IMR-90 (cell line): ENCODE measurements around the gene BATF. TPM values are rescaled to one million over a fixed set of nuclear protein-coding genes. Genes with fewer than 3 reads are reported as not detected.

Experiments
- ATAC-seq: fragments of 200-7000 bp; cut with Tn5 transposase; 2 replicates; pipeline ENCODE4 v1.9.1; 2020; ENCODE audit warnings: low read depth, mild to moderate bottlenecking, moderate library complexity
- BruUV-seq: library from RNA; stranded (reverse); fragments of 400-500 nt; replicated peaks from 2 replicates; lab custom pipeline; 2021; lab: Mats Ljungman, UMichigan
- CTCF ChIA-PET: fragments of 300-600 bp; formaldehyde crosslinking; extraction: SDS; loops from one replicate; lab custom pipeline; 2021; ENCODE audit warnings: antibody characterized with exemption; lab: Yijun Ruan, JAX
- POLR2A ChIA-PET: fragments of 300-600 bp; sonication (Branson Sonifier 250); formaldehyde crosslinking; loops from one replicate; lab custom pipeline; 2022; ENCODE audit warnings: antibody characterized with exemption; ENCODE audit not compliant: unreplicated experiment; lab: Charles Lee
- DNase-seq: peaks from one replicate; pipeline ENCODE4 v3.0.0; 2013
- H2AFZ ChIP-seq: replicated peaks from 2 replicates; pipeline ENCODE3; 2013; ENCODE audit warnings: low read length, mild to moderate bottlenecking; ENCODE audit not compliant: poor library complexity
- H2AK5ac ChIP-seq: 2 replicates; pipeline ENCODE4 v1.6.1; 2013; ENCODE audit warnings: low read depth, low read length, inconsistent platforms
- H2AK9ac ChIP-seq: replicated peaks from 2 replicates; pipeline ENCODE3; 2013; ENCODE audit warnings: mild to moderate bottlenecking, low read depth, low read length, moderate library complexity; ENCODE audit not compliant: poor library complexity
- H2BK120ac ChIP-seq: 2 replicates; pipeline ENCODE4 v1.6.1; 2013; ENCODE audit warnings: low read depth, low read length, inconsistent platforms
- H2BK15ac ChIP-seq: 3 replicates; pipeline ENCODE4 v1.6.1; 2013; ENCODE audit warnings: low read depth, low read length, inconsistent platforms
- H2BK20ac ChIP-seq: 2 replicates; pipeline ENCODE4 v1.6.1; 2013; ENCODE audit warnings: low read depth, mild to moderate bottlenecking, inconsistent platforms, low read length, moderate library complexity
- H2BK5ac ChIP-seq: 2 replicates; pipeline ENCODE4 v1.6.1; 2013; ENCODE audit warnings: mild to moderate bottlenecking, low read depth, low read length, inconsistent platforms; ENCODE audit not compliant: poor library complexity, severe bottlenecking
- H3K14ac ChIP-seq: replicated peaks from 2 replicates; pipeline ENCODE4 v1.6.1; 2013; ENCODE audit warnings: low read depth, low read length, inconsistent platforms
- H3K18ac ChIP-seq: 2 replicates; pipeline ENCODE4 v1.6.1; 2013; ENCODE audit warnings: low read depth, low read length, control low read depth
- H3K23ac ChIP-seq: 2 replicates; pipeline ENCODE4 v1.6.1; 2013; ENCODE audit warnings: low read depth, low read length, inconsistent platforms
- H3K27ac ChIP-seq: 2 replicates; pipeline ENCODE4 v1.5.1; 2013; ENCODE audit warnings: mild to moderate bottlenecking, control low read depth, low read length; ENCODE audit not compliant: insufficient read depth
- H3K27me3 ChIP-seq: 2 replicates; pipeline ENCODE4 v1.6.1; 2013; ENCODE audit warnings: low read length; ENCODE audit not compliant: control insufficient read depth, insufficient read depth
- H3K36me3 ChIP-seq: 2 replicates; pipeline ENCODE4 v1.6.1; 2013; ENCODE audit warnings: low read length, mixed read lengths; ENCODE audit not compliant: control insufficient read depth, insufficient read depth
- H3K4ac ChIP-seq: 2 replicates; pipeline ENCODE4 v1.6.1; 2013; ENCODE audit warnings: low read depth, low read length, inconsistent platforms
- H3K4me1 ChIP-seq: 2 replicates; pipeline ENCODE4 v1.6.1; 2013; ENCODE audit warnings: low read length, mixed read lengths; ENCODE audit not compliant: control insufficient read depth, insufficient read depth
- H3K4me2 ChIP-seq: 2 replicates; pipeline ENCODE4 v1.6.1; 2013; ENCODE audit warnings: low read depth, mild to moderate bottlenecking, control low read depth, low read length, moderate library complexity
- H3K4me3 ChIP-seq: 2 replicates; pipeline ENCODE4 v1.5.1; 2013; ENCODE audit warnings: low read depth, mild to moderate bottlenecking, control low read depth, low read length, moderate library complexity; ENCODE audit not compliant: insufficient read depth
- H3K56ac ChIP-seq: 2 replicates; pipeline ENCODE4 v1.6.1; 2013; ENCODE audit warnings: low read length, inconsistent platforms; ENCODE audit not compliant: insufficient read depth; ENCODE audit errors: extremely low read depth
- H3K79me1 ChIP-seq, 2 experiments: 2 replicates each; pipeline ENCODE4 v1.6.1; 2013; ENCODE audit warnings: low read length in 2 of 2, inconsistent platforms in 1 of 2, low read depth in 1 of 2
- H3K9ac ChIP-seq: 2 replicates; pipeline ENCODE4 v1.6.1; 2013; ENCODE audit warnings: low read depth, low read length, control low read depth
- H3K9me1 ChIP-seq: 2 replicates; pipeline ENCODE4 v1.6.1; 2013; ENCODE audit warnings: low read length, inconsistent platforms; ENCODE audit not compliant: insufficient read depth
- H3K9me3 ChIP-seq: 2 replicates; pipeline ENCODE4 v1.6.1; 2013; ENCODE audit warnings: low read length; ENCODE audit not compliant: control insufficient read depth, insufficient read depth
- H4K20me1 ChIP-seq: 2 replicates; pipeline ENCODE4 v1.6.1; 2013; ENCODE audit warnings: low read length, inconsistent platforms; ENCODE audit not compliant: insufficient read depth
- H4K5ac ChIP-seq: 2 replicates; pipeline ENCODE4 v1.6.1; 2013; ENCODE audit warnings: mild to moderate bottlenecking, low read depth, low read length, control low read depth
- H4K8ac ChIP-seq, 2 experiments: 2 replicates each; pipeline ENCODE4 v1.6.1; 2013; ENCODE audit warnings: low read depth in 2 of 2, low read length in 2 of 2, control low read depth in 1 of 2, inconsistent platforms in 1 of 2
- H4K91ac ChIP-seq: 2 replicates; pipeline ENCODE4 v1.6.1; 2013; ENCODE audit warnings: low read depth, low read length, inconsistent platforms; ENCODE audit not compliant: insufficient read depth
- BHLHE40 ChIP-seq: fragments of 150-350 bp; IDR thresholded peaks from 2 replicates; pipeline ENCODE4 v1.6.1; 2016; ENCODE audit warnings: mild to moderate bottlenecking, low read depth, low read length
- CEBPB ChIP-seq: IDR thresholded peaks from 2 replicates; pipeline ENCODE4 v1.6.1; 2012; ENCODE audit warnings: low read depth, low read length, improper control_type of control experiment
- CHD1 ChIP-seq: IDR thresholded peaks from 2 replicates; pipeline ENCODE4 v1.6.1; 2012; ENCODE audit warnings: low read depth, low read length, improper control_type of control experiment
- FOS ChIP-seq: fragments of 150-350 bp; IDR thresholded peaks from 2 replicates; pipeline ENCODE4 v1.6.1; 2016; ENCODE audit warnings: low read depth, low read length
- MAFK ChIP-seq: IDR thresholded peaks from 2 replicates; pipeline ENCODE4 v1.6.1; 2012; ENCODE audit warnings: low read depth, low read length, improper control_type of control experiment
- MAZ ChIP-seq: IDR thresholded peaks from 2 replicates; pipeline ENCODE4 v1.6.1; 2012; ENCODE audit warnings: low read depth, mild to moderate bottlenecking, low read length, improper control_type of control experiment, moderate library complexity, borderline replicate concordance
- MXI1 ChIP-seq: IDR thresholded peaks from 2 replicates; pipeline ENCODE4 v1.6.1; 2012; ENCODE audit warnings: low read depth, mild to moderate bottlenecking, low read length, moderate library complexity, borderline replicate concordance
- NFE2L2 ChIP-seq: fragments of 150-350 bp; IDR thresholded peaks from 2 replicates; pipeline ENCODE4 v1.6.1; 2016; ENCODE audit warnings: low read depth, mild to moderate bottlenecking, low read length
- POLR2A ChIP-seq: IDR thresholded peaks from 2 replicates; pipeline ENCODE4 v1.6.1; 2012; ENCODE audit warnings: mild to moderate bottlenecking, low read depth, low read length
- RAD21 ChIP-seq: IDR thresholded peaks from 2 replicates; pipeline ENCODE4 v1.6.1; 2012; ENCODE audit warnings: low read length, improper control_type of control experiment
- RCOR1 ChIP-seq: IDR thresholded peaks from 2 replicates; pipeline ENCODE4 v1.6.1; 2012; ENCODE audit warnings: mild to moderate bottlenecking, low read length, improper control_type of control experiment; ENCODE audit not compliant: insufficient replicate concordance
- RFX5 ChIP-seq: IDR thresholded peaks from 2 replicates; pipeline ENCODE4 v1.8.0; 2012; ENCODE audit warnings: low read depth, mild to moderate bottlenecking, low read length, moderate library complexity
- SMC3 ChIP-seq: fragments of 150-350 bp; IDR thresholded peaks from 2 replicates; pipeline ENCODE4 v1.6.1; 2016; ENCODE audit warnings: low read depth, mild to moderate bottlenecking, antibody characterized with exemption, low read length, moderate library complexity
- WGBS, 2 experiments: methylation state at CpG; one replicate each; pipeline versions ENCODE4 v1.1.5 to v1.1.7; 2013; ENCODE audit warnings: missing lambda C conversion rate in 2 of 2; ENCODE audit not compliant: insufficient read length in 1 of 2; ENCODE audit errors: extremely low coverage in 2 of 2; 5-methylcytosine and 5-hydroxymethylcytosine counted together
- dilution Hi-C: fragments of 300-500 bp; cut with HindIII; formaldehyde crosslinking; loops from one replicate; pipeline ENCODE4 v1.14.3; 2018; ENCODE audit warnings: low sequenced_read_pairs; ENCODE audit not compliant: unreplicated experiment
- in situ Hi-C: fragments of 300-500 bp; cut with MboI; formaldehyde crosslinking; loops from 3 replicates; pipeline ENCODE4 v1.14.3; 2019; ENCODE audit warnings: low sequenced_read_pairs, inconsistent platforms, mixed read lengths
- intact Hi-C: fragments of 100-400 bp; cut with micrococcal nuclease; formaldehyde crosslinking; loops from 2 replicates; pipeline ENCODE4 v1.10.0; 2022
- polyA plus RNA-seq, 3 experiments: library from polyadenylated mRNA; depleted of rRNA; stranded (reverse); fragments of >200 nt; gene quantifications; 2 replicates each; pipeline ENCODE4 v1.2.3, GENCODE V29; 2012; ENCODE audit warnings: low replicate concordance in 1 of 3
- total RNA-seq: library from RNA; depleted of rRNA; stranded (reverse); fragments of >200 nt; gene quantifications from 2 replicates; pipeline ENCODE4 v1.2.3, GENCODE V29; 2012
- TF ChIP-seq, protein P1 (sequence below): conservative IDR thresholded peaks from 2 replicates; pipeline ENCODE4 v1.5.1; 2012; ENCODE audit warnings: mild to moderate bottlenecking, low read depth, low read length, improper control_type of control experiment
- TF ChIP-seq, protein P2 (sequence below): fragments of 150-350 bp; IDR thresholded peaks from 2 replicates; pipeline ENCODE4 v1.6.1; 2017; ENCODE audit warnings: mild to moderate bottlenecking, antibody characterized with exemption, low read length, low read depth
- TF ChIP-seq, protein P3 (sequence below): fragments of 150-350 bp; IDR thresholded peaks from 2 replicates; pipeline ENCODE4 v1.6.1; 2016; ENCODE audit warnings: low read depth, mild to moderate bottlenecking, low read length, moderate library complexity, borderline replicate concordance

BATF gene
- total and polyA plus RNA-seq, 2 of the 4 experiments (the other 2 are of a cell fraction) = not detected

DNA sequence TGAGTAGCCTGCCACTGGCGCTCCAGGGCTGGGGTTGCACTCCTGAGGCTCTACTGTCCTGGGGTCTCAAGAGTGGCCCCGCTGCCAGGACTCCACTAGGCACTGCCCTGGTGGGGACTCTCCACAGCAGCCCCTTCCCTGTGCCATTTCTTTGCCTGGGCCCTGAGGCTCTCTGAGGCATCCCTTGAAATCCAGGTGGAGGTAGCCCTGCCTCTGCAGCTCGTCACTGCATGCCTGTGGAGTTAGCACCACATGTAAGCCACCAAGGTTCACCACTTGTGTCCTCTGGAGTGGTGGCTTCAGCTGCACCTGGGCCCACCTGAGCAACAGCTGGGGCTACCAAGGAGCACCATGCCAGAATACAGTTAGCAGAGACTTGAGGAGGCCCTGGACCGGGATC, 39.9 kb upstream of the BATF start:
- CTCF ChIA-PET = no interaction called here

More for the DNA sequence above, 39.9 kb upstream of the BATF start:
- no peak for ATAC-seq
- POLR2A ChIA-PET = no interaction called here
- TF ChIP-seq CEBPB (no peak), MAFK (no peak), RFX5 (no peak), FOS (no peak), CHD1 (no peak), POLR2A (no peak), NFE2L2 (no peak), RAD21 (no peak), SMC3 (no peak), MAZ (no peak), RCOR1 (no peak), BHLHE40 (no peak), MXI1 (no peak)
- TF ChIP-seq, protein P1, sequence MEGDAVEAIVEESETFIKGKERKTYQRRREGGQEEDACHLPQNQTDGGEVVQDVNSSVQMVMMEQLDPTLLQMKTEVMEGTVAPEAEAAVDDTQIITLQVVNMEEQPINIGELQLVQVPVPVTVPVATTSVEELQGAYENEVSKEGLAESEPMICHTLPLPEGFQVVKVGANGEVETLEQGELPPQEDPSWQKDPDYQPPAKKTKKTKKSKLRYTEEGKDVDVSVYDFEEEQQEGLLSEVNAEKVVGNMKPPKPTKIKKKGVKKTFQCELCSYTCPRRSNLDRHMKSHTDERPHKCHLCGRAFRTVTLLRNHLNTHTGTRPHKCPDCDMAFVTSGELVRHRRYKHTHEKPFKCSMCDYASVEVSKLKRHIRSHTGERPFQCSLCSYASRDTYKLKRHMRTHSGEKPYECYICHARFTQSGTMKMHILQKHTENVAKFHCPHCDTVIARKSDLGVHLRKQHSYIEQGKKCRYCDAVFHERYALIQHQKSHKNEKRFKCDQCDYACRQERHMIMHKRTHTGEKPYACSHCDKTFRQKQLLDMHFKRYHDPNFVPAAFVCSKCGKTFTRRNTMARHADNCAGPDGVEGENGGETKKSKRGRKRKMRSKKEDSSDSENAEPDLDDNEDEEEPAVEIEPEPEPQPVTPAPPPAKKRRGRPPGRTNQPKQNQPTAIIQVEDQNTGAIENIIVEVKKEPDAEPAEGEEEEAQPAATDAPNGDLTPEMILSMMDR = no peak
- TF ChIP-seq, protein P2, sequence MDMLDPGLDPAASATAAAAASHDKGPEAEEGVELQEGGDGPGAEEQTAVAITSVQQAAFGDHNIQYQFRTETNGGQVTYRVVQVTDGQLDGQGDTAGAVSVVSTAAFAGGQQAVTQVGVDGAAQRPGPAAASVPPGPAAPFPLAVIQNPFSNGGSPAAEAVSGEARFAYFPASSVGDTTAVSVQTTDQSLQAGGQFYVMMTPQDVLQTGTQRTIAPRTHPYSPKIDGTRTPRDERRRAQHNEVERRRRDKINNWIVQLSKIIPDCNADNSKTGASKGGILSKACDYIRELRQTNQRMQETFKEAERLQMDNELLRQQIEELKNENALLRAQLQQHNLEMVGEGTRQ = no peak
- TF ChIP-seq, protein P3, sequence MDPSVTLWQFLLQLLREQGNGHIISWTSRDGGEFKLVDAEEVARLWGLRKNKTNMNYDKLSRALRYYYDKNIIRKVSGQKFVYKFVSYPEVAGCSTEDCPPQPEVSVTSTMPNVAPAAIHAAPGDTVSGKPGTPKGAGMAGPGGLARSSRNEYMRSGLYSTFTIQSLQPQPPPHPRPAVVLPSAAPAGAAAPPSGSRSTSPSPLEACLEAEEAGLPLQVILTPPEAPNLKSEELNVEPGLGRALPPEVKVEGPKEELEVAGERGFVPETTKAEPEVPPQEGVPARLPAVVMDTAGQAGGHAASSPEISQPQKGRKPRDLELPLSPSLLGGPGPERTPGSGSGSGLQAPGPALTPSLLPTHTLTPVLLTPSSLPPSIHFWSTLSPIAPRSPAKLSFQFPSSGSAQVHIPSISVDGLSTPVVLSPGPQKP = no peak
- Histone ChIP-seq H3K4me1 (no peaks in the 10 kb centered on the region; the same call in 1 of the 2 replicates), H3K14ac (no peak overlapping the region), H3K9me3 (0 out of 2 replicates have a peak, but pooled peaks cover 2% of the 10 kb centered on the region), H2BK5ac (no peak overlapping the region), H3K27me3 (peaks cover 26% of the 10 kb centered on the region), H3K18ac (no peak overlapping the region), H4K20me1 (no peaks in the 10 kb centered on the region), H3K56ac (no peak overlapping the region), H3K4ac (no peak overlapping the region), H3K9me1 (no peaks in the 10 kb centered on the region), H3K4me3 (no peak overlapping the region), H3K36me3 (no peaks in the 10 kb centered on the region), H2BK15ac (no peak overlapping the region), H4K5ac (no peak overlapping the region), H4K8ac (no peak overlapping the region), H3K9ac (no peak overlapping the region), H3K27ac (no peak overlapping the region), H2BK20ac (no peak overlapping the region), H3K79me1 (no peaks in the 10 kb centered on the region), H2AFZ (no peak overlapping the region), H3K23ac (no peak overlapping the region), H2AK5ac (no peak overlapping the region), H2BK120ac (no peak overlapping the region), H2AK9ac (no peak overlapping the region), H4K91ac (no peak overlapping the region), H3K4me2 (no peak overlapping the region)
- dilution Hi-C loops = no loop called here
- in situ Hi-C loops = loop anchor here (10.0 kb wide), 1 partner anchor 348 kb away; no protein-coding TSS in a partner anchor
- 88% methylated on average over 2 of the region's 4 CpGs; no CpG with 5 or more reads in 1 of the 2 experiments for WGBS, 2 experiments
- intact Hi-C loops = no loop called here
- no peak for DNase-seq
- no TSS peak for BruUV-seq
